HCT116 (cell line): ENCODE results near the gene TLR2. TPM values are rescaled to one million over a fixed set of nuclear protein-coding genes. Genes with fewer than 3 reads are reported as not detected.

Experiments used
- ATAC-seq: fragments of 200-7000 bp; cut with Tn5 transposase; 2 replicates; pipeline ENCODE4 v1.9.1; 2020; ENCODE audit warnings: mild to moderate bottlenecking, moderate library complexity
- BruUV-seq: library from RNA; stranded (reverse); fragments of 400-500 nt; replicated peaks from 2 replicates; lab custom pipeline; 2021; lab: Mats Ljungman, UMichigan
- CTCF ChIA-PET: fragments of 300-600 bp; sonication (Branson Sonifier 250); formaldehyde crosslinking; loops from one replicate; lab custom pipeline; 2021; ENCODE audit warnings: antibody characterized with exemption; lab: Charles Lee
- POLR2A ChIA-PET: fragments of 300-600, 350-600 bp; sonication (Branson Sonifier 250); formaldehyde crosslinking; loops from one replicate; lab custom pipeline; 2021; ENCODE audit warnings: antibody characterized with exemption; lab: Charles Lee
- RAD21 ChIA-PET, 2 experiments: fragments of 300-600 bp; sonication (Branson Sonifier 250); formaldehyde crosslinking; loops; one replicate each; lab custom pipeline; 2023; ENCODE audit warnings: low total read pairs in 2 of 2; ENCODE audit not compliant: uncharacterized antibody in 2 of 2, unreplicated experiment in 2 of 2, low non-redundant PET in 1 of 2; lab: Charles Lee
- DNase-seq: peaks from one replicate; pipeline ENCODE4 v3.0.0-alpha.2; 2010; ENCODE audit warnings: low read depth, low spot score
- H2AFZ ChIP-seq: fragments of 200-600 bp; shearing (Covaris generic), sonication (generic); 2 replicates; pipeline ENCODE4 v1.6.1; 2017; ENCODE audit warnings: low read depth, mixed run types, mixed read lengths, antibody characterized with exemption, low read length; ENCODE audit not compliant: poor library complexity, severe bottlenecking
- H3K27ac ChIP-seq: 2 replicates; pipeline ENCODE4 v1.5.1; 2012; ENCODE audit warnings: low read depth, low read length
- H3K27me3 ChIP-seq: fragments of 200-600 bp; sonication (generic); 2 replicates; pipeline ENCODE4 v1.6.1; 2016; ENCODE audit warnings: mixed run types, low read length, mixed read lengths; ENCODE audit not compliant: insufficient read depth
- H3K36me3 ChIP-seq, 2 experiments: fragments of 200-500 bp in 1 of 2; fragments of 200-600 bp in 1 of 2; sonication (Bioruptor generic) in 1 of 2; sonication (generic) in 1 of 2; 2 replicates each; pipeline versions ENCODE4 v1.5.1 to v1.6.1; 2014 to 2016; ENCODE audit warnings: low read length in 2 of 2, inconsistent platforms in 1 of 2, mixed read lengths in 1 of 2, mixed run types in 1 of 2; ENCODE audit not compliant: insufficient read depth in 2 of 2, control insufficient read depth in 1 of 2
- H3K4me1 ChIP-seq, 2 experiments: fragments of 200-600 bp in 1 of 2; sonication (generic) in 1 of 2; 2 replicates each; pipeline versions ENCODE4 v1.5.1 to v1.6.1; 2012 to 2017; ENCODE audit warnings: low read length in 2 of 2, inconsistent platforms in 1 of 2, mild to moderate bottlenecking in 1 of 2, mixed read lengths in 1 of 2, mixed run types in 1 of 2, moderate library complexity in 1 of 2; ENCODE audit not compliant: insufficient read depth in 2 of 2, control insufficient read depth in 1 of 2
- H3K4me2 ChIP-seq: fragments of 200-600 bp; sonication (generic); 2 replicates; pipeline ENCODE4 v1.6.1; 2017; ENCODE audit warnings: mixed run types, low read length, mixed read lengths
- H3K4me3 ChIP-seq, 2 experiments: fragments of 200-600 bp in 1 of 2; sonication (generic) in 1 of 2; replicated peaks in 1 of 2; 2 replicates each; pipeline ENCODE4 v1.5.1; 2011 to 2016; ENCODE audit warnings: low read length in 2 of 2, control low read depth in 1 of 2, low read depth in 1 of 2, mild to moderate bottlenecking in 1 of 2, mixed read lengths in 1 of 2, mixed run types in 1 of 2
- H3K79me2 ChIP-seq: fragments of 200-600 bp; sonication (generic); 2 replicates; pipeline ENCODE4 v1.6.1; 2017; ENCODE audit warnings: mild to moderate bottlenecking, mixed run types, low read length, moderate library complexity, mixed read lengths; ENCODE audit not compliant: insufficient read depth
- H3K9ac ChIP-seq: fragments of 200-600 bp; sonication (generic); 2 replicates; pipeline ENCODE4 v1.6.1; 2016; ENCODE audit warnings: low read length, mixed read lengths
- H3K9me2 ChIP-seq: fragments of 200-600 bp; sonication (generic), shearing (Covaris generic); 2 replicates; pipeline ENCODE4 v1.6.1; 2017; ENCODE audit warnings: mixed run types, mild to moderate bottlenecking, moderate library complexity; ENCODE audit not compliant: insufficient read depth
- H3K9me3 ChIP-seq, 2 experiments: fragments of 200-500 bp in 1 of 2; fragments of 200-600 bp in 1 of 2; sonication (Bioruptor generic) in 1 of 2; sonication (generic) in 1 of 2; 2 replicates each; pipeline ENCODE4 v1.6.1; 2014 to 2017; ENCODE audit warnings: low read length in 2 of 2, mixed read lengths in 2 of 2, inconsistent platforms in 1 of 2, low read depth in 1 of 2, mild to moderate bottlenecking in 1 of 2, mixed run types in 1 of 2, moderate library complexity in 1 of 2; ENCODE audit not compliant: control insufficient read depth in 1 of 2, insufficient read depth in 1 of 2
- H4K20me1 ChIP-seq: fragments of 200-600 bp; sonication (generic), shearing (Covaris generic); 2 replicates; pipeline ENCODE4 v1.6.1; 2017; ENCODE audit warnings: mixed run types, mild to moderate bottlenecking, moderate library complexity; ENCODE audit not compliant: insufficient read depth
- ATF3 ChIP-seq: IDR thresholded peaks from 2 replicates; pipeline ENCODE4 v1.6.1; 2012
- CBX3 ChIP-seq: IDR thresholded peaks from 2 replicates; pipeline ENCODE4 v1.6.1; 2012; ENCODE audit warnings: low read depth
- CEBPB ChIP-seq: IDR thresholded peaks from 2 replicates; pipeline ENCODE4 v1.6.1; 2012; ENCODE audit warnings: low read depth
- CTCF ChIP-seq, 3 experiments: fragments of 200-600 bp in 1 of 3; sonication (generic) in 1 of 3; IDR thresholded peaks in 2 of 3; conservative IDR thresholded peaks in 1 of 3; 2 replicates each; pipeline ENCODE4 v1.5.1; 2012 to 2017; ENCODE audit warnings: low read depth in 2 of 3, low read length in 2 of 3, antibody characterized with exemption in 1 of 3, borderline replicate concordance in 1 of 3, control low read depth in 1 of 3, mild to moderate bottlenecking in 1 of 3, mixed read lengths in 1 of 3, mixed run types in 1 of 3, moderate library complexity in 1 of 3; ENCODE audit not compliant: insufficient read depth in 1 of 3
- EGR1 ChIP-seq: IDR thresholded peaks from 2 replicates; pipeline ENCODE4 v1.6.1; 2012; ENCODE audit warnings: low read depth
- ELF1 ChIP-seq: IDR thresholded peaks from 2 replicates; pipeline ENCODE4 v1.6.1; 2012; ENCODE audit warnings: low read depth, borderline replicate concordance
- EZH2 ChIP-seq: fragments of 200-600 bp; sonication (generic); IDR thresholded peaks from 2 replicates; pipeline ENCODE4 v1.6.1; 2017; ENCODE audit warnings: antibody characterized with exemption, mixed run types
- EZH2phosphoT487 ChIP-seq: fragments of 200-600 bp; IDR thresholded peaks from 2 replicates; pipeline ENCODE4 v1.6.1; 2018; ENCODE audit warnings: antibody characterized with exemption, borderline replicate concordance
- FOSL1 ChIP-seq: IDR thresholded peaks from 2 replicates; pipeline ENCODE4 v1.6.1; 2012; ENCODE audit warnings: low read depth
- POLR2A ChIP-seq: IDR thresholded peaks from 2 replicates; pipeline ENCODE4 v1.7.0; 2011; ENCODE audit warnings: borderline replicate concordance; ENCODE audit not compliant: insufficient read depth, insufficient read length; ENCODE audit errors: extremely low read depth
- POLR2AphosphoS5 ChIP-seq: IDR thresholded peaks from 2 replicates; pipeline ENCODE4 v1.6.1; 2011; ENCODE audit warnings: mild to moderate bottlenecking, low read depth, low read length, moderate library complexity
- RAD21 ChIP-seq: IDR thresholded peaks from 2 replicates; pipeline ENCODE4 v1.6.1; 2012; ENCODE audit warnings: low read depth, mild to moderate bottlenecking
- SIN3A ChIP-seq: IDR thresholded peaks from 2 replicates; pipeline ENCODE4 v1.6.1; 2012; ENCODE audit warnings: low read depth
- SP1 ChIP-seq: IDR thresholded peaks from 2 replicates; pipeline ENCODE4 v1.6.1; 2012; ENCODE audit warnings: low read depth
- ZFX ChIP-seq: fragments of 450-650 bp; IDR thresholded peaks from 2 replicates; pipeline ENCODE4 v1.6.1; 2017
- ZNF274 ChIP-seq: fragments of 200-500 bp; sonication (Bioruptor generic); IDR thresholded peaks from 2 replicates; pipeline ENCODE4 v1.6.1; 2014; ENCODE audit warnings: mild to moderate bottlenecking, low read depth, low read length, inconsistent platforms
- intact Hi-C: fragments of 100-400 bp; cut with micrococcal nuclease; formaldehyde crosslinking; loops from 2 replicates; pipeline ENCODE4 v1.10.0; 2022
- total RNA-seq: library from RNA; stranded (reverse); gene quantifications from one replicate; pipeline ENCODE4 v1.2.1, GENCODE V29; 2021; ENCODE audit not compliant: unreplicated experiment
- TF ChIP-seq, protein P1 (sequence below): IDR thresholded peaks from 2 replicates; pipeline ENCODE4 v1.6.1; 2012

TLR2 gene
- total RNA-seq, 1 experiment from 2014 or later = 0.12 TPM

GRCh38 chr4:153655928-153656327 lies 28.2 kb upstream of the TLR2 start:
- ChIA-PET RAD21 (no interaction called here), POLR2A (no interaction called here), CTCF (no interaction called here)
- ATAC-seq = no peak
- H2AFZ ChIP-seq = no peak overlapping the region
- BruUV-seq = no TSS peak
- H3K4me3 ChIP-seq = no peak overlapping the region
- intact Hi-C loops = no loop called here
- no peaks in the 10 kb centered on the region for H3K4me1 ChIP-seq
- H3K27me3 ChIP-seq = no peaks in the 10 kb centered on the region
- no peak overlapping the region for H3K4me2 ChIP-seq
- no peak overlapping the region for H3K9ac ChIP-seq
- no peaks in the 10 kb centered on the region for H4K20me1 ChIP-seq
- no peaks in the 10 kb centered on the region for H3K9me2 ChIP-seq
- H3K79me2 ChIP-seq = no peaks in the 10 kb centered on the region
- no peak overlapping the region for H3K27ac ChIP-seq
- DNase-seq = no peak
- TF ChIP-seq EGR1 = no peak
- TF ChIP-seq ZFX = no peak
- no peak for TF ChIP-seq SIN3A
- no peak for TF ChIP-seq RAD21
- no peak for TF ChIP-seq ELF1
- TF ChIP-seq, all 23 proteins: peak for 0
- Histone ChIP-seq H3K9me3 (no peaks in the 10 kb centered on the region), H3K36me3 (no peaks in the 10 kb centered on the region)

- intact Hi-C loops = no loop called here
- no peak overlapping the region for H3K9ac ChIP-seq
- H3K9me3 ChIP-seq = no peaks in the 10 kb centered on the region; a peak in 1 of 4 replicates
- ChIA-PET CTCF (no interaction called here), RAD21 (no interaction called here), POLR2A (no interaction called here)
- no peaks in the 10 kb centered on the region for H3K9me2 ChIP-seq
- no peaks in the 10 kb centered on the region for H3K79me2 ChIP-seq
- H3K27me3 ChIP-seq = no peaks in the 10 kb centered on the region
- no TSS peak for BruUV-seq
- H3K36me3 ChIP-seq = no peaks in the 10 kb centered on the region
- no peak for ATAC-seq
- DNase-seq = no peak
- H3K27ac ChIP-seq = no peak overlapping the region
- no peak overlapping the region for H2AFZ ChIP-seq
- no peak overlapping the region for H3K4me2 ChIP-seq
- no peak overlapping the region for H3K4me3 ChIP-seq
- H4K20me1 ChIP-seq = no peaks in the 10 kb centered on the region
- no peaks in the 10 kb centered on the region for H3K4me1 ChIP-seq
- TF ChIP-seq POLR2AphosphoS5 = no peak
- no peak for TF ChIP-seq FOSL1
- TF ChIP-seq POLR2A = no peak
- TF ChIP-seq EZH2phosphoT487 = no peak
- TF ChIP-seq SIN3A = no peak
- no peak for TF ChIP-seq ELF1
- TF ChIP-seq ZFX = no peak
- TF ChIP-seq EZH2 = no peak
- TF ChIP-seq ZNF274 = no peak
- TF ChIP-seq, protein P1, sequence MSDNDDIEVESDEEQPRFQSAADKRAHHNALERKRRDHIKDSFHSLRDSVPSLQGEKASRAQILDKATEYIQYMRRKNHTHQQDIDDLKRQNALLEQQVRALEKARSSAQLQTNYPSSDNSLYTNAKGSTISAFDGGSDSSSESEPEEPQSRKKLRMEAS = no peak
- no peak for TF ChIP-seq CEBPB
- no peak for TF ChIP-seq CBX3
- no peak for TF ChIP-seq ATF3
- no peak for TF ChIP-seq CTCF (IDR thresholded peaks at IDR 0.05 in 2 of 3, conservative IDR thresholded peaks at IDR 0.05 in 1 of 3; ENCODE audit: borderline replicate concordance in 1 of 3, insufficient read depth in 1 of 3, low read depth in 2 of 3, low read length in 2 of 3)
- no peak for TF ChIP-seq SP1
Measured at GRCh38 chr4:153661215-153661822, 22.8 kb upstream of the TLR2 start.
